H7 (cell line): ENCODE data around the gene IER3. TPM values are rescaled to one million over a fixed set of nuclear protein-coding genes. Genes with fewer than 3 reads are reported as not detected.
"Not testable (repeated sequence)": the region's sequence is repeated elsewhere in the genome, so short reads cannot be mapped to it uniquely, and the experiment has no call there.

Source experiments
- DNase-seq: peaks from one replicate; pipeline ENCODE4 v3.0.0; 2012
- H3K27me3 ChIP-seq: 2 replicates; pipeline ENCODE4 v1.6.0; 2011; ENCODE audit warnings: mild to moderate bottlenecking, low read length; ENCODE audit not compliant: control insufficient read depth, insufficient read depth
- H3K36me3 ChIP-seq: replicated peaks from 2 replicates; pipeline ENCODE4 v1.5.1; 2011; ENCODE audit warnings: low read length; ENCODE audit not compliant: control insufficient read depth, insufficient read depth
- H3K4me3 ChIP-seq: 2 replicates; pipeline ENCODE4 v1.5.1; 2011; ENCODE audit warnings: low read depth, mild to moderate bottlenecking, control low read depth, low read length, moderate library complexity; ENCODE audit not compliant: insufficient read depth
- total RNA-seq: library from RNA; depleted of rRNA; stranded (reverse); fragments of >200 nt; shearing (Covaris generic); gene quantifications from 2 replicates; pipeline ENCODE4 v1.2.3, GENCODE V29; 2014

Gene IER3
- total RNA-seq, 1 experiment from 2014 or later = 141 TPM

DNA sequence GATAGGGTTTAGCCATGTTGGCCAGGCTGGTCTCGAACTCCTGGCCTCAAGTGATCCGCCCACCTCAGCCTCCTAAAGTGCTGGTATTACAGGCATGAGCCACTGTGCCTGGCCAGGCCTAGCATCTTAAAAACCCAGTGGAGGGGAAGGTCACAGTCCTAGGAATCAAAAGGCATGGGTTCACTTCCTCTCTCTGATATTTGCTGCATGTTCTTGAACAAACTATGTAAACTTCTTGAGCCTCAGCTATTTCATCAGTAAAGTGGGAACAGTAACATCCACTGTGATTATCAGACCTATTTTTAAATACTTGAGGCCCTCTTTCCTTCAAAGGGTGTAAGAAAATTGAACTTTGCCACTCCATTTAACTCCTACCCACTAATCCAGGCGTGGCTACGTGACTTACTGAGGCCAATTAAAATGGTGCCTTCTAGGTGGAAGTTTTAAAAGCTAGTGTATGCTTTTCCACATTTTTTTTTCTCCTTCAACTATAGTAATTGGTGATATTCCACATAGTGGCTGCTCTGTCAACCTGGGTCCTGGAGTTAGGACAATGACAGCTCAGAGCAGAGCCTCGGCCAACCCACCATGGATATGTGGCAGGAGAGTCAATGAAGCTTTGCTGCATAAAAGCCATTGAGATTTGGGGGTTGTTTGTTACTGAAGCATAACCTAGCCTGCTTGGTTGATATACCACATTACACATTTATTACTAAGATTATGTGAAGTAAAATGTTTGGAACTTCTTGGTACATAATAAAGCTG lies 32.2 kb upstream of the IER3 start:
- Histone ChIP-seq H3K36me3 (no peaks in the 10 kb centered on the region), H3K27me3 (no peaks in the 10 kb centered on the region), H3K4me3 (no peak overlapping the region)
- no peak for DNase-seq

DNA sequence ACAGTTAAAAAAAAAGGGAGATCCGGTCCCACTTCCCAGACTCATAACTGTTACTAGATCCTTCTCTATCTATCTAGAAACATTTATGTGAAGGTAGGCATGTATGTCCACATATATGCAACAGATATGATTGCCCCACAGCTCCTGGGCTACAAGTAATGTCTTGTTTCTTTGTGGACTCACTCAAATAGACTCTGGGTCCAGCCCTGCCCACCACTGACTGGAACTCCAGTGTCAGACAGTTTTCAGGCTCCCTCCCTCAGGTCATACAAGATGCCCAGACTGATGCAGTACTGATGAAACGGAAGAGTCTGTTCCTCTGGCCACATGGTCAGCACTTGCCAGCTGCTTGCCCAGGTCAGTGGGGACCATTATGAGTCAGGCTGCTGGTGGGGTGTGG lies 30.8 kb upstream of the IER3 start:
- DNase-seq = no peak
- no peaks in the 10 kb centered on the region for H3K27me3 ChIP-seq

DNA sequence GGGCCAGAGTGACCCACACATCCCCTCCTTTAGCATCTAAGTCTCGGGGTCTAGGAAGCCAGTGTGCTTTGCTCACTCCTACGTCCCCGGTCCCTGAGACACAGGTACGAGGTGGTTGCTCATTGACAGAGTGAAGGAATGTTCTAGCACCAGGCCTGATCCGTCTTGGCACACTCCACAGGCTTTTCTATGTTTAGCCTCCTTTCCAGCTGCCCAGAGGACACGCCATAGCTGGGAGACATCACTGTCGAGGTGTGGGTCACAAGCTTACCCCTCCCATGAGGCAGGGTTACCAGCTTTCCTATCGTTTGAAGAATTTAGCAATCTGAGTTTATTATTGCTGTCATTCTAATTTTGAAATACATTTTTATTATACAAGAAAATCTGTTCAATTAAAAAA lies 30.4 kb upstream of the IER3 start:
- no peak overlapping the region for H3K4me3 ChIP-seq
- no peaks in the 10 kb centered on the region for H3K27me3 ChIP-seq
- H3K36me3 ChIP-seq = no peaks in the 10 kb centered on the region
- no peak for DNase-seq

More for the DNA sequence above, 30.8 kb upstream of the IER3 start:
- H3K4me3 ChIP-seq = no peak overlapping the region
- no peaks in the 10 kb centered on the region for H3K36me3 ChIP-seq

DNA sequence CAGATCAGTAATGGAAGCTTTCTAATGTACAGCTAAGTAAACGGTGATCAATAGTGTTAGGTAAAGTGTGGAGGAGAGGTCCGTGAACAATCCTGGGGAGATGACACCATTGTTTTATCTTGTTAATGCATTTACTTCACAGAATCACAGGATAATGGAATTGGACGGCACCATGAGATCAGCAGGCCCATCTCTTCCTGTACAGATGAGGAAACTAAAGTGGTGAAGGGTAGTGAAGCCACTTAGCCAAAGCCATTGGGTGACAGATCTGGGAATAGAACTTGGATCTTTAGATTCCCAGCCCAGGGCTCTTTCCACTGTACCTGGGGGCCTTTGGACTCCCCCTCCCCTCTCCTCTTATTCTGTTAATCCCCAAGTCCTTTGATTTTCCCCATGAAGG lies 26.2 kb upstream of the IER3 start:
- no peak for DNase-seq
- Histone ChIP-seq H3K36me3 (no peaks in the 10 kb centered on the region), H3K27me3 (no peaks in the 10 kb centered on the region), H3K4me3 (no peak overlapping the region)

DNA sequence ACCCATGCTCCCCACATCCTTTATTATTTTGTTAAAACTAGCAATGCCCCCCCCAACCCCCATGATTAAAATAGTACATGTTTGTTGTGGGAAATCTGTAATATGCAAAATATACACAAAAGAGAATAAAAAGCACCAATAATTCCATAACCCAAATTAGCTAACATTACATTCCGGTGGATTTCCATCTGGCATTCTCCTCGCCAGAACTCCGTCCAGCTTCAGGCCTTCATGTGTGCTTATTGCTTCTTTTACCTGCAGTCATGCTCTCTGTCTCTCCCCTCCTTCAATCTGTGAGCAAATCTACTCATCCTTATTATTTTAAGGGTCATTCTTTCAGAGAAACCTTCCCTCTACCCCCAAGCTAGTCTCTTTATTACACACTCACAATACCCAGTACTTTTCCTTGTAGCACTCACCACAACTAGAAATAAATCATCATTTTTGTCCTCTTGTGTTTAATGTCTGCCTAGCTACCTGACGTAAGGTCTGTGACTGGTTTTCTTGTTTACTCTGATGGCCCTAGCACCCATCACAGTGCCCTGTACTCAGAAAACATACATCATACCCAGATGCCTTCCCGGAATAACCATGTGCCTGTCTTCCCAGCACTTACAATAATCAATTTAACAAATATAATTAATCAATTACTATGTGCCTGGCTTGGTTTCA lies 25.6 kb upstream of the IER3 start:
- no peaks in the 10 kb centered on the region for H3K27me3 ChIP-seq
- H3K36me3 ChIP-seq = no peaks in the 10 kb centered on the region
- no peak overlapping the region for H3K4me3 ChIP-seq
- no peak for DNase-seq

DNA sequence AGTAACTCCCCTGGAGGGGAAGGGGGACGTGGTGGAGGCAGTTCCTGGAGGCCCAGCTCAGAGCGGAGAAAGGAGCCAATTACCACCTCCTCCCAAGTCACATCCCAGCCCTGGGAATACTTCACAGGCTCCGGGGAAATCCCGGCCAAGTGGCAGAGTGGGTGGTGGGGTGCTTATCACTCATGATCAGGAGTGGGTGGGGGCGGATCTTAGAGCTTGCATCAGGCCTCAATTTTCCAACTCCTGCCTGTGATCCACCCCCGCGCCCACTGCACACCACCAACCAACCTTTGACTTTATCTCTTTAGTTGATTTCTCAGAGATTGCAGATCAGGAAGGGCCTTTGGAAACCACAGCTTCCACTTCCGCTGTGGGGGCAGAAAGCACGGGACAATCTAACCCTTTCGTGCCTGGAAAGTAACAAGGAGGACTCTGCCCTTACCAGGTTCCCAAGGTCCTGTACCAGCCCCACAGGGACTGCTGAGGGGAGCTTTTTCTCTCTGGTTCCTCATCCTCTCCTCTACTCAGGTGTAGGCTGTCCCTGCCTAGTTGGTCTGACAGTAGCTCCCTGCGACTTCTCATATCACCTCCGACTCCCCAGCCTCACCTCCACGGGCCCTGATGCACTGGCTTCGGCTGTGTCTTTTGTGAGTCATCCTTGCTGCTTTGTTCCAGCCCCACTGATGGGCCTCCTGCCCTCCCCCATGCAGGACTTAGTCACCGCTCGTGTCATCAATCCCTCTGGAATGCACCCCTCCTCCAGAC lies 24.9 kb upstream of the IER3 start:
- DNase-seq = peak; percentile 68
- Histone ChIP-seq H3K36me3 (no peaks in the 10 kb centered on the region), H3K4me3 (no peak overlapping the region), H3K27me3 (no peaks in the 10 kb centered on the region)

DNA sequence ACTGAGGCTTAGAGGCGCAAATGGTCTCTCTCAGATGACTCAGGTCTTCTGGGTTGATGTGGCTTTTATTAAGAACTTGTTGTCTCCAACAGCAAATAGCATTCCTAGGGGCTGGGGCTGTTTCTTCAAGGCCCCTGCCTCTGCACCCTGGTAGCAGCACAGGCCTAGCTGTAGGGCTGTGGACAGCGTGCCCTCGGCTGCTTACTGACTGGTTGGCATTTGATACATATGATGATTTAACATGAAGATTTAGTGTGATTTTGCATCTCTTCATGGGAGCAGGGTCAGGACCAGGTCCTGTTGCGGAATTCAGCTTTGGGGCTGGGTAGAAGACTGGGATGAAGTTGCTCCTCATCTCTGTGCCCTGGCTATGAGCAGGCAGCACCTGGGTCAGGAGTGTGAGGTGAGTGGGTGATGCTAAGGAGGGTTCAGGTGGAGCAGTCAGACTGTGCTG lies 24.3 kb upstream of the IER3 start:
- no peaks in the 10 kb centered on the region for H3K27me3 ChIP-seq
- no peak overlapping the region for H3K4me3 ChIP-seq
- H3K36me3 ChIP-seq = no peaks in the 10 kb centered on the region
- DNase-seq = no peak

DNA sequence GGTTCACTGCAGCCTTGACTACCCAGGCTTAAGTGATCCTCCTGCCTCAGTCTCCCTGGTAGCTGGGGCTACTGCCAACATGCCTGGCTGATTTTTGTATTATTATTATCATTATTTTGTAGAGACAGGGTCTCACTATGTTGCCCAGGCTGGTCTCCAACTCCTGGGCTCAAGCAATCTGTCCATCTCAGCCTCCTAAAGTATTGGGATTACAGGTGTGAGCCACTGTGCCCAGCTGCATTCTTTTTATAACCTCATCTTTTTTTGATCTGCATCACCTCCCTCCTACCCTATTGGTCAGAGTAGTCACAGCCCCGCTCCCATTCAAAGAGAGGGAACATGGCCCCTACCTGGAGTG lies 23.6 kb upstream of the IER3 start:
- no peak overlapping the region for H3K4me3 ChIP-seq
- no peaks in the 10 kb centered on the region for H3K36me3 ChIP-seq
- no peaks in the 10 kb centered on the region for H3K27me3 ChIP-seq
- DNase-seq = no peak

DNA sequence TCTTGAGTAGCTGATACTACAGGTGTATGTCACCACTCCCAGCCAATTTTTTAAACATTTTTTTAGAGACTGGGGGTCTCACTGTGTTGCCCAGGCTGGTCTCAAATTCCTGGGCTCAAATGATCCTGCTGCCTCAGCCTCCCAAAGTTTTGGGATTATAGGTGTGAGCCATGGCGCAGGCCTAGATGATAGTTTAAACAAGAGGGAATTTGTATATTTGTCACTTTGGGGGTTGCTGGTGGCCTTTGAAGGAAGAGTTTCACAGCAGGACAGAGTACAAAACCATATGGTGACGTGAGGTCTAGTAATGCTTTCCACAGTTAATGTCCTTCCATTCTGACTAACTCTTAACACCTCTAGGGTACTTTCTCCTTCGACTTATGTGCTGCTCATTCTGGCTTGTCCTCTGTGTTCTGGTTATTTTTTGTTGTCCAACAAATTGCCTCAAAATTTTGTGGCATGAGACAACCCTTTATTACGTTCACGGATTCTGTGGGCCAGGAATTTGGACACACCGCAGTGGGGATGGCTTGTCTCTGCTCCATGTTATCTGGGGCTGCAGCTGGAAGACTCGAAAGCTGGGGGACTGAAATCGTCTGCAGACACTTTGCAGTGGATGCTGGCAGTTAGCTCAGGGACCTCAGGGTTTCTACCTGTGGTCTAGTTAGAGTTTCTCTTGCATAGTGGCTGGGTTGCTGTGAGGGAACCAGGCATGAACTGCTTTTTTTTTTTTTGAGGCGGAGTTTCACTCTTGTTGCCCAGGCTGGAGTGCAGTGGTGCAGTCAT lies 23.0 kb upstream of the IER3 start:
- Histone ChIP-seq H3K27me3 (no peaks in the 10 kb centered on the region), H3K4me3 (no peak overlapping the region)
- DNase-seq = no peak

DNA sequence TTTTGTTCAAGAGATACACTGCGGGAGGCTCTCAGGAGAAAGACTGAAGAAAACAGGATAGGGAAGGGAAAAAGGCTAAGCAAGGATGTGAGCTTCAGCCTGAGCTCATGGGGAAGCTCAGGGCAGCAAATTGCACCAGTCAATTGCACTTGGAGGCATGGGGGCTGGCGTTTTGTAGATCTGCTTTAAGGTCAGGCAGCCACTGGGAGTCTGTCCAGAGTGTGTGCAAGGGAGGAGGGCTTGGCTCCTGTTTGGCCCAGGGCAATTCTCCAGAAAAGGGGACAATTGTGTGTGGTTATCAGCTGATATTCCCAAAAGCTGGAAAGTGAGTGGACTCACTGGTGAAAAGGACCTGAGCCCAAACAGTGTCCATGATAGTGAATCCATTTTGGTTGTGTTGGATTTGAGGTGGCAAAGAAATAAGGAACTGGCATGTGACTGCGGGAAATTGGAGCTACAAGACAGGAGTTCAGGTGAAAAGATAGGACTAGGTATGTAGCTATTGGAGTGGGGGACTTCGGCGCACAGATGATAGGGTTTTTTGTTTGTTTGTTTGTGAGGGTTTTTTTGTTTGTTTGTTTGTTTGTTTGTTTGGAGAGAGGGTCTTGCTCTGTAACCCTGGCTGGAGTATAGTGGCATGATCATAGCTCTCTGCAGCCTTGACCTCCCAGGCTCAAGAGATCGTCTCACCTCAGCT lies 22.3 kb upstream of the IER3 start:
- DNase-seq = no peak
- Histone ChIP-seq H3K27me3 (no peaks in the 10 kb centered on the region), H3K36me3 (no peaks in the 10 kb centered on the region), H3K4me3 (no peak overlapping the region)

More for the DNA sequence above, 23.0 kb upstream of the IER3 start:
- H3K36me3 ChIP-seq = no peaks in the 10 kb centered on the region

DNA sequence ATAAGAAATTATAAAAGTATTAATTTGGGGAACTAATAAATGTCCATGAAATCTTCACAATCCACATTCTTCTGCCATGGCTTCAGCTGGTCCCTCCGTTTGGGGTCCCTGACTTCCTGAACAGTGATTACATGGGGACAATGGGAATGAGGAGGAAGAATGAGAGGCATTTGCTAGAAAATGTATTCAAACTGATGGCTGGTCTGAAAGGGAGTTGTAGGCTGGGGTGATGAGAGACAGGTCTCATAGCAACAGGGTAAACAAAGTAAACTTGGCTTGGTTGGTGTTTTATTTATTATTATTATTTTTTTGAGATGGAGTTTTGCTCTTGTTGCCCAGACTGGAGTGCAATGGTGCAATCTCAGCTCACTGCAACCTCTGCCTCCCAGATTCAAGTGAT lies 21.1 kb upstream of the IER3 start:
- not testable (repeated sequence) for H3K4me3 ChIP-seq, H3K27me3 ChIP-seq, DNase-seq, H3K36me3 ChIP-seq

DNA sequence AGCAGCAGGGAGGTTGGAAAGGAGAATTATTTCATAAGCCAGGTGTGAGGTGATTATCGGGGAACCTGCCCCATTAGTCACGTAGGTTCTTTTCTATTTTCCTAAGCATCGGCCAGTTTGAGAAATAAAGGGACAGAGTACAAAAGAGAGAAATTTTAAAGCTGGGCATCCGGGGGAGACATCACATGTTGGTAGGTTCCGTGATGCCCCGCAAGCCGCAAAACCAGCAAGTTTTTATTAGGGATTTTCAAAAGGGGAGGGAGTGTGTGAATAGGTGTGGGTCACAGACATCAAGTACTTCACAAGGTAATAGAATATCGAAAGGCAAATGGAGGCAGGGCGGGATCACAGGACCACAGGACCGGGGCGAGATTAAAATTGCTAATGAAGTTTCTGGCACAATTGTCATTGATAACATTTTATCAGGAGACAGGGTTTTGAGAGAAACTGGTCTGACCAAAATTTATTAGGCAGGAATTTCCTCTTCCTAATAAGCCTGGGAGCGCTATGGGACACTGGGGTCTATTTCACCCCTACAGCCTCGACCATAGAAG lies 20.2 kb upstream of the IER3 start:
- not testable (repeated sequence) for H3K4me3 ChIP-seq, H3K27me3 ChIP-seq, H3K36me3 ChIP-seq, DNase-seq

DNA sequence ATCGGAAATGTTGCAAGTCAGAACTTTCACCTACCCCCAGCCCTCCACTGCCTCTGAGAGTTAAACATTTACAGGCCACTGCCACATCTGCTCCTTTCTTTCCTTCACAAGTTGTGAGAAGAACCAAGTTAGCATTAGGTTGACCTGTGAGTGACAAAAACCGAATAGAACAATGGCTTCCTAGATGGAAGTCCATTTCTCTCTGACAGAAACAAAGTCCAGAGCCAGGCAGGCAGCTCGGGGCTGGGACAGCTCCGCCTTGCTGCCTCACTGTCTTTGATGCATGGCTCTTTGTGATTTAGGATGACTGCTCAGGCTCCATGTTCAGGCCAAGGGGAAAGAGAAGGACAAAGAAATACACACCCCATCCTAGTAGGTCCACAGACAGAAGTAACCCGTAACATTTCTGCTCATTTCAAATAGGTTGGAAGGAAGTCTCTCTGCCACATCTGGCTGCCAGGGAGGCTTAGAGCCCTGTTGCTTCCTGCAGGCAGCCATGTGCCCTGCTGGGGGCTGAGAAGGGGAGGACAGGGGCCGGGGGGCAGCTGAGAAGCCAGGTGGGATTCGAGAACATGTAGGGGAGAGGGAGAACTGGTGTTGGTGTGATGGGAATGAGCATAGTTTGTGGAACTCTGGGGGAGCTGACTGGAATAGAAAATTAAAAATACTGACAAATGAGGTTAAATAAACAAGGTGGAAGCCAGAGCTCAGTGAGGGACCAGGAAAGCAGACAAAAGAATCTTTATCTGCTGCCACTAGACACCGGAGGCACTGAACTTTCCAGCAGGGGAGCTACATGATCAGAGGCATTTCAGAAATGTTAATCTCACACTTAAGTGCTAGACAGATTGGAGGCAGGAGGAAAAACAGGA lies 19.5 kb upstream of the IER3 start:
- Histone ChIP-seq H3K4me3 (no peak overlapping the region), H3K27me3 (no peaks in the 10 kb centered on the region), H3K36me3 (no peaks in the 10 kb centered on the region)
- DNase-seq = peak; percentile 56
